Tibial artery (tissue), 4 donors: ENCODE measurements around the gene HPSE2.
"Not testable (repeated sequence)": the region's sequence is repeated elsewhere in the genome, so short reads cannot be mapped to it uniquely, and the experiment has no call there.

Experiments used
- DNase-seq, 2 donors: peaks; one replicate each; pipeline ENCODE4 v3.0.0-alpha.2; 2019
- H3K27ac ChIP-seq, 2 donors: fragments of 200-600 bp; sonication (generic) in 1 of 2; 1 replicate in 1 of 2; 2 replicates in 1 of 2; pipeline ENCODE4 v1.5.1; 2018 to 2019; ENCODE audit warnings: mild to moderate bottlenecking in 1 of 2
- H3K27me3 ChIP-seq, 2 donors: fragments of 200-600 bp; sonication (generic) in 1 of 2; one replicate each; pipeline versions ENCODE4 v1.5.1 to v1.6.0; 2016 to 2019
- H3K36me3 ChIP-seq, 3 donors: fragments of 200-600 bp; sonication (generic) in 2 of 3; one replicate each; pipeline ENCODE4 v1.5.1; 2016 to 2019; ENCODE audit warnings: mild to moderate bottlenecking in 2 of 3
- H3K4me1 ChIP-seq, 4 donors: fragments of 200-600 bp; sonication (generic) in 2 of 4; 1 replicate in 3 of 4; 2 replicates in 1 of 4; pipeline ENCODE4 v1.5.1; 2016 to 2019
- H3K4me3 ChIP-seq, 2 donors: fragments of 200-600 bp; sonication (generic) in 1 of 2; 1 replicate in 1 of 2; 2 replicates in 1 of 2; pipeline ENCODE4 v1.5.1; 2018 to 2019; ENCODE audit warnings: mild to moderate bottlenecking in 2 of 2
- H3K9me3 ChIP-seq, 3 donors: fragments of 200-600 bp; sonication (generic) in 1 of 3; one replicate each; pipeline ENCODE4 v1.5.1; 2016 to 2019
- CTCF ChIP-seq, 2 experiments: fragments of 200-600 bp in 1 of 2; fragments of 450-650 bp in 1 of 2; IDR thresholded peaks; one replicate each; pipeline ENCODE4 v1.5.1; 2017 to 2019; ENCODE audit warnings: antibody characterized with exemption in 2 of 2, mild to moderate bottlenecking in 1 of 2, moderate library complexity in 1 of 2
- intact Hi-C: fragments of 100-400 bp; cut with DNase I; formaldehyde crosslinking; loops from one replicate; pipeline ENCODE4 v1.15.0; 2023; ENCODE audit warnings: low total_unique reads

HPSE2 gene

DNA sequence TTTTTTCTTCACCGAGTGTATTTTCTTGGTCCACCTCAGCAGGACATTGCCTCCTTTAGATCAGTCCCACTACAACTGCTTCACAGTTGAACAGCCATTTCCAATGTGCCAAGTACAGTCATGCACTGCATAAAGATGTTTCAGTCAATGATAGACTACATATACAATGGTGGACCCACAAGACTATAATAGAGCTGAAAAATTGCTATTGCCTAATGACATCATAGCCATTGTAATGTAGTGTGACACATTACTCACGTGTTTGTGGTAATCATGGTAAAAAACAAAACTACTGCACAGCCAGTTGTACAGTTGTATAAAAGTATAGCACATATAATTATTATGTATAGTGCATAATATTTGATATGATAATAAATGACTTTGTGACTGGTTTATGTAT lies 675.1 kb downstream of the HPSE2 start:
- intact Hi-C loops = no loop called here
- no peak for DNase-seq
- Histone ChIP-seq H3K36me3 (no peaks in the 10 kb centered on the region), H3K9me3 (no peaks in the 10 kb centered on the region), H3K27me3 (no peaks in the 10 kb centered on the region), H3K4me1 (no peaks in the 10 kb centered on the region), H3K27ac (no peak overlapping the region), H3K4me3 (no peak overlapping the region)
- no peak for TF ChIP-seq CTCF (IDR thresholded peaks at IDR 0.05)

GRCh38 chr10:98556061-98556460 lies 679.6 kb downstream of the HPSE2 start:
- H3K27me3 ChIP-seq = no peaks in the 10 kb centered on the region
- intact Hi-C loops = no loop called here
- no peak overlapping the region for H3K27ac ChIP-seq
- no peaks in the 10 kb centered on the region for H3K36me3 ChIP-seq
- no peaks in the 10 kb centered on the region for H3K4me1 ChIP-seq
- no peak for TF ChIP-seq CTCF (IDR thresholded peaks at IDR 0.05)
- DNase-seq = no peak
- no peak overlapping the region for H3K4me3 ChIP-seq
- no peaks in the 10 kb centered on the region for H3K9me3 ChIP-seq

DNA sequence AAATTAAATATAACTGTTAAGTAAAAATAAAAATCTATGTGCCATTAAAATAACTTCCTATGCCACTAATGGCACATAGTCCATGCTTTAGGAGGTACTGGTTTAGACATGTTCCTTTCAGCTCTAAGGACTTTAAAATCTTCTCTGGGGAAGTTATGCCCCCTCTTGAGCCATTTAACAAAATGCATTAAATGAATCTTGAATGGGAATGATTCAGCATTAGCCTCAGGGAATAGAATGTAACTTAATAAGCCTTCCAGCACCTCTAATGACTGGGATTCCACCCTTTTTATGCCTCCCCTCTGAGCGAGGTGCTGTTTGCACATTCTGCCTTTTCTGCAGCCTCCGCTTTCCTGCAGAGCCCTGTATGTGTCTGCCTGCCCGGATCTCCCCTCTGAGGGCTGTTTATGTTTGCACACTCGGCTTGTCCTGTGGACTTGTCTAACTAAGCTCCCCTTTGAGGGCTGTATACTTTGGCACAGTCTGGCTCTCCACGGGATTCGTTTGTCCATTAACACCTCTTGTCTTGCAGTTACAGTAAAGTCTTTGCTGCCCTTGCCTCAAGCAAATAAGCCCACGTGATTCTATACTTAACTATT lies 680.5 kb downstream of the HPSE2 start:
- Histone ChIP-seq H3K9me3 (no peaks in the 10 kb centered on the region), H3K36me3 (no peaks in the 10 kb centered on the region), H3K4me1 (no peaks in the 10 kb centered on the region), H3K4me3 (no peak overlapping the region), H3K27me3 (no peaks in the 10 kb centered on the region), H3K27ac (no peak overlapping the region)
- intact Hi-C loops = no loop called here
- no peak for DNase-seq
- TF ChIP-seq CTCF (IDR thresholded peaks at IDR 0.05) = no peak

DNA sequence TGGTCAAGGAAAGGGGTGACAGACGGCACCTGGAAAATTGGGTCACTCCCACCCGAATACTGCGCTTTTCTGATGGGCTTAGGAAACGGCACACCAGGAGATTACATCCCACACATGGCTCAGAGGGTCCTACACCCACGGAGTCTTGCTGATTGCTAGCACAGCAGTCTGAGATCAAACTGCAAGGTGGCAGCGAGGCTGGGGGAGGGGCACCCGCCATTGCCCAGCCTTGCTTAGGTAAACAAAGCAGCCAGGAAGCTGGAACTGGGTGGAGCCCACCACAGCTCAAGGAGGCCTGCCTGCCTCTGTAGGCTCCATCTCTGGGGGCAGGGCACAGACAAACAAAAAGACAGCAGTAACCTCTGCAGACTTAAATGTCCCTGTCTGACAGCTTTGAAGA lies 694.1 kb downstream of the HPSE2 start:
- intact Hi-C loops, H3K27me3 ChIP-seq, H3K36me3 ChIP-seq, H3K4me1 ChIP-seq, H3K9me3 ChIP-seq, H3K27ac ChIP-seq, DNase-seq, H3K4me3 ChIP-seq: not testable (repeated sequence)

DNA sequence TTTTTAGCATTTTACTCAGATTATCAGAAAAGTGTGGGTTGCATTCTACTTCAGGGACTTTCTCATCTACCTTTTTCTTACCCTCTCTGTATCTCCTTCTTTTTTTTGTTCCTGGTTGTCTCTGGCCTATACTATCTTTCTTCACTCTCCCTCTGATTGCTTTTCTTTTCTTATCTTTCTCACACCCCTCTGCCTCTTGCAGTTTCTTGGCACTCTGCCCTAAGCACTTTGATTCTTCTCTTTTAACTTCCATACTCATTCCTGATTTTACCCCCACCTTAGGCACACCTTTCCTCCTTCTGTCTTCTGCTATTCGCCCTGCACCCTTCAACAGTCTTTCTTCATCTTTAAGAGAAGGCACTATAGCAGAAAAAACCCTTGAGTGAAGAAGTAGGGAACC lies 696.1 kb downstream of the HPSE2 start:
- intact Hi-C loops = no loop called here
- no peak overlapping the region for H3K27ac ChIP-seq
- H3K27me3 ChIP-seq = no peaks in the 10 kb centered on the region
- H3K36me3 ChIP-seq = no peaks in the 10 kb centered on the region
- no peak for TF ChIP-seq CTCF (IDR thresholded peaks at IDR 0.05)
- no peak for DNase-seq
- peaks cover 0 to 3% (median 0%) of the 10 kb centered on the region in 4 donors for H3K4me1 ChIP-seq
- no peak overlapping the region for H3K4me3 ChIP-seq
- no peaks in the 10 kb centered on the region for H3K9me3 ChIP-seq

DNA sequence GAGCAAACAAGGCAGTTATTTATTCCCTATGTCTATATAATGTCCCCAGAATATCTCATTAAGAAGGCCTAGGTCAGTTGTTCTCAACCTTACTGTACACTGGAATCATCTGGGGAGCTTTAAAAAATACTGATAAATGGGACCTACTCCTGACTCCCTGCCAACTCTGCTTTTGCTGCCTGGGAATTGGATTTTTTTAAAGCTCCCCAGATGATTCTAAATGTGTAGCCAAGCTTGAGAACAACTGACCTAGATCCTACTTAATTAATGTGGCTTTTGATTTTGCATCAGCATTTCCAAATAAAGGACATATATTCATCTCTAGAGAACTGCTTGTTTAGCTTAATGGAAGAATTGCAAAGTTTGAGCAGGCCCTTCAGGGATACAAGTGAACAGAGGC lies 697.2 kb downstream of the HPSE2 start:
- H3K9me3 ChIP-seq = no peaks in the 10 kb centered on the region
- no peak overlapping the region for H3K4me3 ChIP-seq
- DNase-seq = no peak
- H3K27me3 ChIP-seq = no peaks in the 10 kb centered on the region
- peaks cover 0 to 3% (median 0%) of the 10 kb centered on the region in 4 donors for H3K4me1 ChIP-seq
- H3K36me3 ChIP-seq = no peaks in the 10 kb centered on the region
- TF ChIP-seq CTCF (IDR thresholded peaks at IDR 0.05) = no peak
- intact Hi-C loops = no loop called here
- no peak overlapping the region for H3K27ac ChIP-seq
